Neutrophil (primary cell): ENCODE results near the gene PRMT9.

Experiments
- H3K27ac ChIP-seq: fragments of 200-600 bp; sonication (generic); 2 replicates; pipeline ENCODE4 v1.5.1; 2016; ENCODE audit warnings: mild to moderate bottlenecking, moderate library complexity
- H3K27me3 ChIP-seq: fragments of 200-600 bp; sonication (generic); 2 replicates; pipeline ENCODE4 v1.6.0; 2016; ENCODE audit warnings: mild to moderate bottlenecking
- H3K36me3 ChIP-seq: fragments of 200-600 bp; sonication (generic); 2 replicates; pipeline ENCODE4 v1.5.1; 2017
- H3K4me1 ChIP-seq, 2 experiments: fragments of 200-600 bp in 1 of 2; sonication (generic) in 1 of 2; 1 replicate in 1 of 2; 2 replicates in 1 of 2; pipeline versions ENCODE4 v1.5.1 to v1.6.1; 2013 to 2016; ENCODE audit warnings: low read depth in 1 of 2, low read length in 1 of 2, mild to moderate bottlenecking in 1 of 2, moderate library complexity in 1 of 2; ENCODE audit not compliant: control insufficient read depth in 1 of 2, insufficient read depth in 1 of 2
- H3K4me3 ChIP-seq, 2 experiments: fragments of 200-600 bp in 1 of 2; sonication (generic) in 1 of 2; 1 replicate in 1 of 2; 2 replicates in 1 of 2; pipeline ENCODE4 v1.5.1; 2013 to 2016; ENCODE audit warnings: low read depth in 1 of 2, low read length in 1 of 2, mild to moderate bottlenecking in 1 of 2, moderate library complexity in 1 of 2
- H3K9me3 ChIP-seq: fragments of 200-600 bp; sonication (generic); 2 replicates; pipeline ENCODE4 v1.5.1; 2016
- CTCF ChIP-seq: fragments of 200-600 bp; sonication (generic); IDR thresholded peaks from 2 replicates; pipeline ENCODE4 v1.5.1; 2016; ENCODE audit warnings: antibody characterized with exemption

Gene PRMT9

GRCh38 chr4:147714575-147715401 is 30.8 kb upstream of the PRMT9 start:
- Histone ChIP-seq H3K27ac (no peak overlapping the region), H3K4me3 (no peak overlapping the region), H3K36me3 (no peaks in the 10 kb centered on the region), H3K27me3 (no peaks in the 10 kb centered on the region), H3K9me3 (no peaks in the 10 kb centered on the region), H3K4me1 (no peaks in the 10 kb centered on the region)
- no peak for TF ChIP-seq CTCF

GRCh38 chr4:147709999-147710398 is 26.0 kb upstream of the PRMT9 start:
- no peaks in the 10 kb centered on the region for H3K4me1 ChIP-seq
- H3K9me3 ChIP-seq = no peaks in the 10 kb centered on the region
- no peak for TF ChIP-seq CTCF
- H3K27ac ChIP-seq = no peak overlapping the region
- no peak overlapping the region for H3K4me3 ChIP-seq
- H3K36me3 ChIP-seq = no peaks in the 10 kb centered on the region
- H3K27me3 ChIP-seq = no peaks in the 10 kb centered on the region

GRCh38 chr4:147707892-147708672 is 24.1 kb upstream of the PRMT9 start:
- peak; percentile 39 for TF ChIP-seq CTCF
- Histone ChIP-seq H3K27ac (no peak overlapping the region), H3K4me1 (no peaks in the 10 kb centered on the region), H3K4me3 (no peak overlapping the region), H3K27me3 (no peaks in the 10 kb centered on the region), H3K9me3 (no peaks in the 10 kb centered on the region), H3K36me3 (no peaks in the 10 kb centered on the region)

- Histone ChIP-seq H3K36me3 (no peaks in the 10 kb centered on the region), H3K27ac (no peak overlapping the region), H3K4me1 (no peaks in the 10 kb centered on the region), H3K9me3 (no peaks in the 10 kb centered on the region), H3K27me3 (no peaks in the 10 kb centered on the region), H3K4me3 (no peak overlapping the region)
- TF ChIP-seq CTCF = no peak
Observed at GRCh38 chr4:147704846-147705245, 20.9 kb upstream of the PRMT9 start.

GRCh38 chr4:147696866-147697265 is 12.9 kb upstream of the PRMT9 start:
- Histone ChIP-seq H3K4me1 (no peaks in the 10 kb centered on the region), H3K4me3 (no peak overlapping the region), H3K9me3 (no peaks in the 10 kb centered on the region), H3K27ac (no peak overlapping the region), H3K27me3 (no peaks in the 10 kb centered on the region), H3K36me3 (no peaks in the 10 kb centered on the region)
- TF ChIP-seq CTCF = no peak
